Osteoblast (primary cell): ENCODE data around the gene CDYL. TPM values are rescaled to one million over a fixed set of nuclear protein-coding genes. Genes with fewer than 3 reads are reported as not detected.

ENCODE experiments used
- DNase-seq: peaks from one replicate; pipeline ENCODE4 v3.0.0; 2011; ENCODE audit warnings: low spot score, mixed read lengths; ENCODE audit not compliant: insufficient read length; ENCODE audit errors: missing footprints
- H2AFZ ChIP-seq: 2 replicates; pipeline ENCODE4 v1.6.0; 2011; ENCODE audit warnings: mild to moderate bottlenecking, low read length
- H3K27ac ChIP-seq: 2 replicates; pipeline ENCODE4 v1.5.1; 2011; ENCODE audit warnings: mild to moderate bottlenecking, low read depth, low read length, moderate library complexity
- H3K27me3 ChIP-seq: 2 replicates; pipeline ENCODE4 v1.6.0; 2012; ENCODE audit warnings: mild to moderate bottlenecking, control low read depth, inconsistent platforms, low read length, moderate library complexity; ENCODE audit not compliant: insufficient read depth
- H3K36me3 ChIP-seq: 2 replicates; pipeline ENCODE4 v1.5.1; 2011; ENCODE audit warnings: mild to moderate bottlenecking, low read length, control low read depth, moderate library complexity; ENCODE audit not compliant: insufficient read depth
- H3K4me1 ChIP-seq: 2 replicates; pipeline ENCODE4 v1.5.1; 2011; ENCODE audit warnings: mild to moderate bottlenecking, low read length, control low read depth, moderate library complexity; ENCODE audit not compliant: insufficient read depth
- H3K4me2 ChIP-seq: 2 replicates; pipeline ENCODE4 v1.6.0; 2011; ENCODE audit warnings: mild to moderate bottlenecking, low read length; ENCODE audit not compliant: insufficient read depth
- H3K4me3 ChIP-seq: fragments of 200-600 bp; sonication (generic); 3 replicates; pipeline ENCODE4 v1.5.1; 2012; ENCODE audit warnings: mild to moderate bottlenecking, low read length, inconsistent platforms; ENCODE audit not compliant: insufficient read depth
- H3K79me2 ChIP-seq: 2 replicates; pipeline ENCODE4 v1.6.0; 2012; ENCODE audit warnings: mild to moderate bottlenecking, low read length, control low read depth, inconsistent platforms; ENCODE audit not compliant: insufficient read depth
- H3K9me3 ChIP-seq: 2 replicates; pipeline ENCODE4 v1.5.1; 2011; ENCODE audit warnings: low read depth, low read length, control low read depth
- H4K20me1 ChIP-seq: 2 replicates; pipeline ENCODE4 v1.6.0; 2012; ENCODE audit warnings: mild to moderate bottlenecking, low read length, control low read depth; ENCODE audit not compliant: insufficient read depth
- CTCF ChIP-seq: IDR thresholded peaks from 2 replicates; pipeline ENCODE4 v1.5.1; 2011; ENCODE audit warnings: mild to moderate bottlenecking, low read depth, low read length, moderate library complexity; ENCODE audit errors: extremely low read depth
- total RNA-seq: library from RNA; depleted of rRNA; stranded (reverse); fragments of >200 nt; gene quantifications from 2 replicates; pipeline ENCODE4 v1.2.3, GENCODE V29; 2012

CDYL gene
- total RNA-seq, 1 donor: 106 TPM

DNA sequence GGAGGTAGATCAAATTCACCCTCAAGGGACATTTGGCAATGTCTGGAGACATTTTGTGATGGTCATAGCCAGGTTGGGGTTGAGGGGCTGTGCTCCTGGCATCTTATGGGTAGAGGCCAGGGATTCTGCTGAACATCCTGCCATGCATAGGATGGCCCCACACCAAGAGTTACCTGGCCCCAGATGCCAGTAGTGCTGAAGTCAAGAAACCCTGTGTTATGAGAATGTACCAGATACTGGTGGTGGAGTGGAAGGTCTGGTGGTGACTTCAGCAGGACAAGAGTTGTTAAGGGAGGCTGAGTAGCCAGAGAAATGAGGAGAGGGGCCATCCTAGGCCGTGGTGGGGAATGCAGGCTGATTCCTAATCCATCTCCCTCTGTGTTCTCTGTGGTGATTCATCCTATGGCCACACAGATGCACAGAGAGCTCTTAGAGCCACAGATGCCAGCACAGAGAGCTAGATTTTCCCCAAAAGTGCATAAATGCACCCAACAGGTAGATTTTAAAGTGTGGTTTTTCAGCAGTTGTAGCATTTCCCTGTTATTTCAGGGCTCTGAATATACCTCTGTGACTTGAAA, 43.6 kb downstream of the CDYL start:
- peak; percentile 32 for DNase-seq
- H4K20me1 ChIP-seq: peaks cover 22% of the 10 kb centered on the region
- no peak for TF ChIP-seq CTCF
- no peak overlapping the region for H3K4me2 ChIP-seq
- no peak overlapping the region for H3K27ac ChIP-seq
- peaks cover 88% of the 10 kb centered on the region for H3K79me2 ChIP-seq
- no peaks in the 10 kb centered on the region for H3K9me3 ChIP-seq
- peaks cover 10% of the 10 kb centered on the region for H3K4me1 ChIP-seq
- no peak overlapping the region for H3K4me3 ChIP-seq
- no peaks in the 10 kb centered on the region for H3K36me3 ChIP-seq
- H3K27me3 ChIP-seq: no peaks in the 10 kb centered on the region
- H2AFZ ChIP-seq: no peak overlapping the region

DNA sequence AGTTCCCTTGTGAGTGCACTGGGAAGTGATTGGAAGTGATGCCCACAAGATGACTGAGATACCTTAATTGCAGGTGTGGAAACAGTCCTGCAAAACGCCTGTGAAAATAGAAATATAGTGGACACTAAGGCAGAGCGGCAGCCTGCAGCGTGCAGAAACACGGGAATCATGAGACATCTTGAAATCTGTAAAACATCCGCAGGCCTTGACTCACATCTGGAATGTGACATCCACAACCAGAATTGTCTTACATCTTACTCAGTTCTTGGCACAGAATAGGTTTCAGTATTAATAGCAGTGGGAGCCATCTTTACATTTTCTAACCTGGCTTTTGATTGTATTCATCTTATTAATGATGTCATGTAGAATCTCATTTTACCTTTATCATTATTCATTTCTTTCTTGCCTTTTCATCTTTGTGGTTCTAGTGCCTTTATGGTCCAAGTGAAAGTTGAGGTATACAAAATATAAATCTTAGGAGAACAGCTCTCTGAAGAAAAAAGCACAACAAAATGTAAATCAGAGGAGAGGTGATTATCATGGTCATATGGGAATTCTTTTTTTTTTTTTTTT, 44.6 kb downstream of the CDYL start:
- H2AFZ ChIP-seq: no peak overlapping the region
- peaks cover 10% of the 10 kb centered on the region for H3K4me1 ChIP-seq
- H4K20me1 ChIP-seq: peaks cover 18% of the 10 kb centered on the region
- H3K4me2 ChIP-seq: peak overlapping the region; percentile 8
- H3K79me2 ChIP-seq: peaks cover 87% of the 10 kb centered on the region
- no peaks in the 10 kb centered on the region for H3K9me3 ChIP-seq
- H3K27ac ChIP-seq: no peak overlapping the region
- no peaks in the 10 kb centered on the region for H3K36me3 ChIP-seq
- peak; percentile 83 for DNase-seq
- no peak for TF ChIP-seq CTCF
- H3K27me3 ChIP-seq: no peaks in the 10 kb centered on the region
- H3K4me3 ChIP-seq: no peak overlapping the region

GRCh38 chr6:4822476-4822875, 46.3 kb downstream of the CDYL start:
- Histone ChIP-seq H3K4me1 (peaks cover 10% of the 10 kb centered on the region), H3K9me3 (no peaks in the 10 kb centered on the region), H2AFZ (no peak overlapping the region), H3K27ac (no peak overlapping the region), H3K79me2 (peaks cover 88% of the 10 kb centered on the region), H3K4me2 (no peak overlapping the region), H3K4me3 (no peak overlapping the region), H3K27me3 (no peaks in the 10 kb centered on the region), H4K20me1 (peaks cover 18% of the 10 kb centered on the region), H3K36me3 (no peaks in the 10 kb centered on the region)
- DNase-seq: no peak
- no peak for TF ChIP-seq CTCF

- Histone ChIP-seq H3K4me3 (no peak overlapping the region), H3K9me3 (peaks cover 3% of the 10 kb centered on the region), H3K27ac (no peak overlapping the region), H4K20me1 (no peaks in the 10 kb centered on the region), H3K36me3 (no peaks in the 10 kb centered on the region), H2AFZ (no peak overlapping the region), H3K4me1 (no peaks in the 10 kb centered on the region), H3K27me3 (no peaks in the 10 kb centered on the region), H3K79me2 (peaks cover 61% of the 10 kb centered on the region), H3K4me2 (no peak overlapping the region)
- TF ChIP-seq CTCF: no peak
- no peak for DNase-seq
Observed at GRCh38 chr6:4828187-4828698, 52.0 kb downstream of the CDYL start.
